Left renal cortex interstitium (tissue), 4 donors: ENCODE data around the gene DDX4. TPM values are rescaled to one million over a fixed set of nuclear protein-coding genes. Genes with fewer than 3 reads are reported as not detected.

Experiments used
- DNase-seq, 4 donors: peaks; one replicate each; pipeline ENCODE4 v3.0.0-alpha.2; 2013; ENCODE audit warnings: low read depth in 4 of 4, low spot score in 2 of 4, missing footprints in 1 of 4
- polyA plus RNA-seq, 4 donors: library from polyadenylated mRNA; unstranded; fragments of 120-200 nt; gene quantifications; one replicate each; pipeline ENCODE4 v1.2.1, GENCODE V29; 2013; ENCODE audit not compliant: insufficient read length in 4 of 4

The DDX4 gene
- polyA plus RNA-seq, 4 donors = 0.06 TPM; not detected in 3

DNA sequence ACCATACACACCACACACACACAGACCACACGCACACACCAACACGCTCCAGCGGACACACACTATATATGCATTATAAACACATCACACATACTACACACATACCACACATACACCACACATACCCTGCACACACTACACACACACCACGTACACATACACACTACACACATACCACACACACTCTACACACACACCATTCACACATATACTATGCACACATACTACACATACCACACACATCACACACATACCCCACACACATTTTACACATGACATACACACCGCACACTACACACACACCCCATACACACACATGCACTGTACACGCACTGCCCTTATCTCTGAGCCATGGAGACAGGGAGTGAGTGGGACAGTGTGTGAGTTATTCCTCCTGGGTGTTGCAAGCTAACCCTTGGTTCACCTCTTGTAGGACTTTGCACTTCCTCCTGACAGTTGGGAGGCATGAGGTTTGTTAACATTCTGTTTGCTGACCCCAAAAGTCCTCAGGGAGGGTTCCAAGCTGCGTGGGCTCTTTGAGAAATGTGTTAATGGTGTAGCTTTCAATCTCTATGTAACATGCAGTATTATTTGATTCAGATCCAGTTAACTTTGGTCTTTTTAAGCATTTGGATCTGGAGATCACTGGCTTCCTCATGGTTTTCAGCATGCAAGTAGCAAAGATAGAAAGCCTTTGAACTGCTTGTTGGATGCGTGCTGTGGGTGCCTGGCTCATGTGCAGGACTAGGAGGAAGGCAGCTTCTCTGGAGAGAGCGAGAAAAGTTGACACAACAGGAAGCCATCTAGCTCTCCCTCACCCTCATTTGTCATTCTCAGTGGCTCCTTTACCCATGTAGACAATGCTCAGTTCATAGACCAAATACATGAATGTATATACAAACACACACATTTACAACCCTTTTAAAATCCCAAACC is 127.0 kb downstream of the DDX4 start:
- DNase-seq = no peak

DNA sequence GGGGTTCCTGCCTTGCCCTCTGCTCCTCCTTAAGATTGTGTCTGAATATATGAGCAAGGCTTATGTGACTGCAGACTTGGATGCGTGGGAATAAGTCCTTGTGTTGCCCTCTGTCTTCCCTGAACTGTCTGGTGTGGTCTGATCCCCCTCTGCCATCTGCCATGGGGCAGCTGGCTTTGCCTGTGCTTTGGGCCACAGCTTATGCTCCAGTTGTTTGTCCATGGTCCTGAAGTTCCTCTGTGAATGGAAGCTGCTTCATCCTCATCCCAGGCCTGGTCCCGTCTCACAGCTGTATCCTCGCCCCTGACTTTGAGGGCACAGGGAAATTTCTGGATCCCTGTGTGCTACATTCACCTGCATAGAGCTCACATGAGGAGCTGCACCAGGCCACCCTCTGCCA is 128.0 kb downstream of the DDX4 start:
- no peak for DNase-seq

DNA sequence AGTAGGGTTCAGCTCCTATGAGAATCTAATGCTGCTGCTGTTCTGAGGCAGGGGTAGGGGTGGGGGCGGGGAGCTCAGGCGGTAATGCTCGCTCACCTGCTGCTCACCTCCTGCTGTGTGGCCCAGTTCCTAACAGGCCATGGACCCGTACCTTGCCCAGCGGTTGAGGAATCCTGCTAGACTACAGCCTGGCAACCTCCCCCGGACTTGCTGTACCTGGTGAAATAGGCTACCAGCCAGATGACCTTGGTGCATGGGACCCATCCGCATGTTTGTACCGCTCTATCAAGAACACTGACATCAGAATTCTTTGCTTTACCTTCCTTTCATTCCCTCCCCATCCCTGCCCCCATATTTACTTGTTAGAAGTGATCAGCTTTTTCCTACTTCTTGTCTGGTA is 128.6 kb downstream of the DDX4 start:
- DNase-seq = no peak

Other genes with a start within 250 kb of the DDX4 start
- 100 to 1,000 TPM in 1 of 4 donors, 10 to 100 TPM in 3; 79.4 to 101 (median 89.7) TPM for gene PLPP1, start 203.1 kb upstream of the DDX4 start, polyA plus RNA-seq
- gene SLC38A9, start 25.7 kb upstream of the DDX4 start, polyA plus RNA-seq = 10 to 100 TPM; 25.9 to 35.4 (median 32.4) TPM
- gene IL31RA, start 113.3 kb downstream of the DDX4 start, polyA plus RNA-seq = under 1 TPM; 0.06 to 0.16 (median 0.12) TPM